Activated naive CD4-positive, alpha-beta T cell (primary cell): ENCODE results near the gene KLRC3.
"Not testable (repeated sequence)": the region's sequence is repeated elsewhere in the genome, so short reads cannot be mapped to it uniquely, and the experiment has no call there.

ENCODE experiments used
- DNase-seq, 4 experiments: peaks; one replicate each; lab custom pipeline; 2025; lab: John Stamatoyannopoulos, UW

Gene KLRC3

DNA sequence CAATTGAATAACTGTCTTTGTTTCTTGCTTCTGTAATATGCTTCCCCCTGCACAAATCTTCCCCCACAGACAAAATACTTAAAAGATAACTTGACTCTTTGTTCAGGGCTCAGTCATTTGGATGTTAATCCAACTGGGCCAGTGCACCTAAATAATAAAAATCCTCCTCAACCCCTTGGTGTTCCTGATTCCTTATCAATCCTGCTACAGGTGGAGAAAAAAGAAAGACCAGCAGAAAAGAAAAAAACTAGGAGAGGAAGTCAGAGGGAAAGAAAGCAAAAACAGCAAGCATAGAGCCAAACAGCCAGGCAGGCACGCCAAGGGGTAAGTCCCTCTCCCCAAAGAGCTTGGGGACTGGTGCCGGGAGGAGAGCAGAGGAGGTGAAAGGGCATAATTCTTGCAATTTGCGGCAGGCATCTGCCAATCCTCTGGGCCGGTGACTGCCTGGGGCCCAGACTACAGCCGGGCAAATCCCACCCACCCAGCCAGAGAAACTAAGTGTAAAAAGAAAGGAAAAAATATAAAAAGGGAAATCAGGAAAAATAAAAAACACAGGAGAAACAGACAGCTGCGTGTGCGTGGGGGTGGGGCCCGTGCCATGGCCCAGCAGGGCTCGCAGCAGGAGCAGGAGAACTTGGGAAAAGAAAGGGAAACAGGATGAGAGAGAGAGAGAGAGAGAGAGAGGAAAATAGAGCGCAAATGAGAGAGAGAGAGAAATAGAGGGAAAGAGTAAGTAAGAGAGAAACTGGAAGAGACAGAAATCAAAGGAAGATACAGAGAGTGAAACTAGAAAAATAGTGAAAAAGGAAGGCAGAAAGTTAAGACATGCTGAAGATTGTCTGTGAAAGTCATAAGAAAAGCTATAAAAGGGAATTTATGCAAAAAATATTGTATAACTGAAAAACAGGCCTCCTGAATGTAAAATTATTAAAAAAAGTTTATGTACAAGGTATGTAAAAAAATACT, 51.9 kb downstream of the KLRC3 start:
- DNase-seq = no peak

DNA sequence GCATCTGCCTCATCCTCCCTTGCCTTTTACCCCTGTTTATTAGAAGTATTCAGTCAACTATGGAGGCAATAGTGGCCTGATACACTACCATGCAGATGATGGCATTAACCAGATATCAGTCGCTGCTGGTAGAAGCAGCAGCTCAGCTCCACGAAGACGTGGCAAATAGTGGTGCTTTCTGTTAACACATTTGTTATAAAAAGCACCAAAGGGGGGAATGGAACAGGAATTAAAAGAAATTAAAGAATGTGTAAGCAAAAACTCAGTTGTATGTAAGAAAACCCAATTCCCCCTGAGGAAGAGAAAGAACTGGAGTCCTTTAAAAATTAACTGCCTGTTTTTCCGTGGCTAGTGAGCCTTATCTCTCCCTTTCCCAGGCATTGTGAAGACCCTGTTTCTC, 52.7 kb downstream of the KLRC3 start:
- not testable (repeated sequence) for DNase-seq

DNA sequence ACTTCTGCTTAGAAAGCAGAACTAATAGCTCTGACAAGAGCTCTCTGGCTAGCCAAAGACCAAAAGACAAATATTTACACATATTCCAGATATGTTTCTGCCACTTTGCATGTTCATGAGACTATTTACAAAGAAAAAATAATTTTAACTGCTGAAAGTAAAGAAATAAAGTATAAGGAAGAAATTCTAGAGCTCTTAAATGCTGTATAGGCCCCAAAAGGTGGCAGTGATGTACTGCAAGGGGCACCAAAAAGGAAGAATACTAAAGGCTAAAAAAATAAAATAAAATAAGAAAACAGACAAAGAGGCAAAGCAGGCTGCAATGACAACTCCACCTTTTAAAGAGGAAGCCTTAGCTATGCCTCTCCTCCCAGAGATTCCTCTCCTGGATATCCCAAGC, 53.5 kb downstream of the KLRC3 start:
- no peak for DNase-seq

DNA sequence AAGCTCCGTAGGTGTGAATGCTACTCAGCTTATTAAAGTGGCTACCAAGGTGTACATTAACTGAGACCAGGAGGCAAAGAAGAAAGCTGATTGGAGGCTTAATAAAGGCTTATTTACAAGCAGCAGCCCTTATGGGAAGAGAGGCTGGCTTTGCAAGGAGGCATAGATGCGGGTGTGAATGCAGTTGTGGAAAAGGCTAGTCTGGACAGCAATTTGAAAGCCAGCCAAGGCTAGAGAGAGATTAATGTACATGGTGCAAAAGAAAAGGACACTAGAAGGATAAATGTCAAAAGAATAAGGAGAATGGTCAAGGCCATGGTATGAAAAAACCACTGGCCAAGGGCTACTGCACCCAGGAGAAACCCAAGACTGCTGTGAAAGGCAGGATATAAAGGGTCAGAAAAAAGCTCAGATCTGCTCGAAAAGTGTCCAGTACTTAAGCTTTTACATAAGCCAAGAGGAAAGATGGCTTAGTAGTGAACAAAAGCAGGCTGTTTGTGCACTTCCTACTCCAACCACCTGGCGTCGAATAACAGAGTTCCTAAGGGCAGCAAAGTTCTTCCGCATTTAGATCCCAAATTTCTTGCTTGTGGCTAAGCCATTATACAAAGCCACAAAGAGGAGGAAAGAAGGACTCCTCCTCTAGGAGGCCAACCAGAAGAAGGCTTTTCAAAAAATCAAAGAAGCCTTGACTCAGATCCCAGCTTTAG, 54.5 kb downstream of the KLRC3 start:
- DNase-seq = no peak

DNA sequence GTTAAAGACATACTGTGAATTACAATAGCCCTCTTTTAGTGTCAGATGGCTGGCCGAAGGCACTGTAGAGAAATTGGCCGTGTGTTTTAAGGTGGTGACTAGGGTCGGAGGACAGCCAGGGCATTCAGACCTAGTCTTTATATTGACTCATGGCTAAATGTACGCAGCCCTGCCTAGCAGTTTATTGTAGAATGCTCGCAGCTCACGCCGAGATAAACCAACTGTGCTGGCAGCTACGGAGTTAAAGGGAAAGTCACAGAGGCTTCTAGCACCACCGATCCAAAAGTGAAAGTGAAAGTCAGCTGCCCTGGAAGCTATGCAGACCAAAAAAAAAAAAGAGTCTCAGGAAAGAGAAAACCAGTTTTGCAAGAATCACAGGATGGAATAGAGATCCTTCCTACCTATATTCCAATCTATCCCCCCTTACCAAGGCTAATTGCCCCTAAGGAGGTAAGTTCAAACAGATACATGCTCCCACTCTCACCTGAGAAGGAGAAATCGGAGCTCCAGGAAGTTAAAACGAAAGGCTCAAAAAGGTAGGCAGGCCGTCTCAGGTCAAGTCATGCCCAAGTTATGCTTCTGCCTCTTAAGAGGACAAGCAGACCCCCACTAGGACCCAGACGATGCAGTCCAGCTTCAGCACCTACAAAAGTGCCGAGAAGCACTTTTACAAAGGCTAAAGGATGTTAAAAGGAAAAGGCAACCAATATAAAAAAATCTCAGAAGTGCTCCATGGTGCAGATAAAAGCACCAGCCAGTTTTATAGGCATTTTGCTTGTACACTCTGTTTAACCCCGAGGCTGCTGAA, 55.4 kb downstream of the KLRC3 start:
- peak in 2 of 4 experiments; percentile 33 to 36 for DNase-seq

DNA sequence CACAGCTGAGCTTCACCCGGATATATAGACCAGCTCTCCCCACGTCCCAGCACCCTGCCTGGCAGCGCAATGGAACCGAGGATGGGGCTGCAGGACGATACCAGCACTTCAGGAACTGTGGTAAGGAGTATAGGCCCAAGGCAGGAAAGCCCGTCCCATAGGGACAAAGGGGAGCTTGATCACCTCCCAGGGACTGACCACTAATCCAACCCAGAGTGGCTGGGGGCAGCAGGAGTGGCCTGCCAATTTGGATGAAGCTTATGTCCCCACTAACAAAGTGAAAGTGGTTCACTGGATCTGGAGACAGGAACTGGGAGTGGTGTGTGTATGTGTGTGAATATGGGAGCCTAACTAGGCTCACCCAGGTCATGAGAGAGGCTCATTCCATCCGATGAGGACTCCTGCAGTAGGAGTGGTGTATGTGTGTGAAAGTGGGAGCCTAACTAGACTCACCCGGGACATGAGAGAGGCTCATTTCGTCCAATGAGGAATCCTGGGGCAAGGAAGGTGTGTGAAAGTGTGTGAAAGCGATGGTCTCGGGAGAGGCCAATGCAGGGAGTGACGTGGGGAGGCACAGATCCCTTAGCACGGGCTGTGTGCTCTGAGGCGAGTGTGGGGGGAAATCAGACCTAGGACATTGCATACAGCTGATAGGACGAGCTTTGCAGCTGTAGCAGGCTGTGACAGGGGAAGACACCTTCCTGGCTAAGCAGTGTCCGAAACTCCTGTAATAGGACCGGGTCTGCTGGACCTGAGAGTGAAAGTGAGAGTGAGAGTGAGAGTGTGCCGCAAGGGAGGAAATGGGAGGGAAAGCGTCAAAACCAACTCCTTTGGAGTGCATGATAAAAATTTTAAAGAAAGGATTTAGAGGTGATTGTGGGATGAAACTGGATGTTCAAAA, 56.2 kb downstream of the KLRC3 start:
- DNase-seq = peak in 1 of 4 experiments; percentile 16

DNA sequence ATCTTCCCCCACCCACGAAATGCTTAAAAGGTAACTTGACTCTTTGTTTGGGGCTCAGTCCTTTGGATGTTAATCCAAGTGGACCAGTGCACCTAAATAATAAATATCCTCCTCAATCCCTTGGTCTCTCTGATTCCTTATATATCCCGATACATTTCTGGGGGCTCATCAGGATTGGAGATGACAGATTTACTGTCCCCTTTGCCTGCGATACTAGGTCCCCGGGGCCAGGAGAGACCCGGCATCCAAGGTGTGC, 56.8 kb downstream of the KLRC3 start:
- DNase-seq = no peak

DNA sequence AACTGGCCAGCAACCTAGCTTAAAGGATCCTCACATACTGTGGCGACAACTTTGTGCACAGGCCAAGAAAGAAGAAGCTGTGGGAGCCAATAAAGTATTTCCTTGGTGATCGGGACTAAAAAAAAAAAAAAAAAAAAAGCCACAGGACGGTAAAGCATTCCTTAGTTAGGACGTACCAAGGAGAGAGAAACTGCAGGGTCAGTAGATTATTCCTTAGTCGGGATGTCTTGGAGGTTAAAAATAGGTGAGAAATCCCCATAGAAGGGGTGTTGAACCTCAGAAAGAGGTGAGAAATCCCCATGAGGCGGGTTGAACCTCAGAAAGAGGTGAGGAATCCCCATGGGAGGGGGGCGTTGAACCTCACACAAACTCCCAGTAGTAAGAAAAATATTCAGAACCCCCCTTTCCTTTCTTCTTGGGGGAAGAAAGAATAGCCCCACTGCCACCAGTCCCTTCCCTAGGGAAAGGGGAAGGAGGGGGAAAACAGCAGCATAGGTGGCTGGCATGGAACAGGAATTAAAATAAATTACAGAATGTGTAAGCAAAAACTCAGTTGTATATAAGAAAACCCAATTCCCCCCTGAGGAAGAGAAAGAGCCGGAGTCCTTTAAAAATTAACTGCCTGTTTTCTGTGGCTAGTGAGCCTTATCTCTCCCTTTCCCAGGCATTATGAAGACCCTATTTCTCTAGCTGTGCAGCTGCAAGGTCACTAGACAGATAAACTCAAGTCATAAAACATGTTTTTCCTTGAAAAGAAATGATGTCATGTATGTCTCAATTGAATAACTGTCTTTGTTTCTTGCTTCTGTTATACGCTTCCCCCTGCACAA, 57.4 kb downstream of the KLRC3 start:
- no peak for DNase-seq

DNA sequence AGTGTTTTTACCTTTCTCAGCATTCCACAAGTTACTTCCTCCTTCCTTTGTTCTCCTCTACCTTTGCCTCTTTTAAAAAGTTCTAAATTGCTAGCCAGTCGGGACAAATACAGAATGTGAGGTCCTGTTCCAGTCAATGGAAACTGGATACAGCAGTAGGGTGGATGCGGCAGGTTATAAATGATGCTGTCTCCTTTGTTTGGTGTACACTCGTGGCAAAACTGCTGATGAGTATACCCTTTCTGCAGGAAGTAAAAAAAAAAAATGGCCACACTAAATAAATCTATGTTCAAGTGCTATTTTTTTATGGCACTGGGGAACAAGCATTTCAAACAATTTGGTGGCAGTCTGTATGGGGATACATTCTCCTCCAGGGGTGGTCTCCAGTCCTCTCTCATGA, 58.1 kb downstream of the KLRC3 start:
- no peak for DNase-seq
